Measurements from ENCODE around the gene EEF2KMT. TPM values are rescaled to one million over a fixed set of nuclear protein-coding genes. Genes with fewer than 3 reads are reported as not detected.

EEF2KMT gene
- total RNA-seq, 2 donors from 2014 or later = 10.6 to 18.8 TPM

Other genes starting within 250 kb of the EEF2KMT start
- gene PPL, start 160.6 kb downstream of the EEF2KMT start, total RNA-seq = not detected
- not detected for gene SEC14L5, start 139.5 kb downstream of the EEF2KMT start, total RNA-seq
- gene NAGPA, start 63.9 kb downstream of the EEF2KMT start, total RNA-seq = 10 to 100 TPM; 10.1 to 17.4 TPM
- gene C16orf89, start 31.8 kb downstream of the EEF2KMT start, total RNA-seq = not detected
- gene ALG1, start 26.0 kb downstream of the EEF2KMT start, total RNA-seq = 10 to 100 TPM; 24.3 to 37.3 TPM

Data from natural killer cell treated with Interleukin-12 subunit alpha and Interleukin-12 subunit beta and Interleukin-15 and Interleukin-18, amount 100 ng/mL, for 72 hours (primary cell).